Endothelial cell (in vitro differentiated cells): Measurements from ENCODE around the gene HSD3B1. TPM values are rescaled to one million over a fixed set of nuclear protein-coding genes. Genes with fewer than 3 reads are reported as not detected.

ENCODE experiments used
- DNase-seq: peaks from one replicate; pipeline ENCODE4 v3.0.0; 2021; ENCODE audit warnings: low spot score
- H3K27ac Mint-ChIP-seq: one replicate; pipeline ENCODE4 v1.8.0; 2021; ENCODE audit warnings: mixed read lengths, inconsistent platforms; ENCODE audit not compliant: unreplicated experiment
- H3K27me3 Mint-ChIP-seq: one replicate; pipeline ENCODE4 v1.8.0; 2021; ENCODE audit warnings: mild to moderate bottlenecking, moderate library complexity, mixed read lengths, inconsistent platforms; ENCODE audit not compliant: unreplicated experiment
- H3K36me3 Mint-ChIP-seq: one replicate; pipeline ENCODE4 v1.8.0; 2021; ENCODE audit warnings: mild to moderate bottlenecking, low read depth, mixed read lengths, inconsistent platforms; ENCODE audit not compliant: unreplicated experiment
- H3K4me1 Mint-ChIP-seq: one replicate; pipeline ENCODE4 v1.8.0; 2021; ENCODE audit warnings: mild to moderate bottlenecking, mixed read lengths, inconsistent platforms; ENCODE audit not compliant: unreplicated experiment
- H3K4me3 Mint-ChIP-seq: one replicate; pipeline ENCODE4 v1.8.0; 2021; ENCODE audit warnings: mild to moderate bottlenecking, mixed read lengths, inconsistent platforms; ENCODE audit not compliant: unreplicated experiment
- H3K9me3 Mint-ChIP-seq: one replicate; pipeline ENCODE4 v1.8.0; 2021; ENCODE audit warnings: mixed read lengths, inconsistent platforms; ENCODE audit not compliant: unreplicated experiment
- CTCF ChIP-seq: fragments of 200-600 bp; sonication (generic); IDR thresholded peaks from one replicate; pipeline ENCODE4 v1.5.0; 2021; ENCODE audit warnings: antibody characterized with exemption; ENCODE audit not compliant: unreplicated experiment
- total RNA-seq: library from RNA; stranded (reverse); fragmentation: NEBNext Ultra II Directional; extraction: Animal tissue kit (Norgen Biotek cat#: 25700); gene quantifications from one replicate; pipeline ENCODE4 v1.2.1, GENCODE V29; 2021; ENCODE audit not compliant: unreplicated experiment

HSD3B1 gene
- total RNA-seq, 1 donor from 2014 or later: not detected

DNA sequence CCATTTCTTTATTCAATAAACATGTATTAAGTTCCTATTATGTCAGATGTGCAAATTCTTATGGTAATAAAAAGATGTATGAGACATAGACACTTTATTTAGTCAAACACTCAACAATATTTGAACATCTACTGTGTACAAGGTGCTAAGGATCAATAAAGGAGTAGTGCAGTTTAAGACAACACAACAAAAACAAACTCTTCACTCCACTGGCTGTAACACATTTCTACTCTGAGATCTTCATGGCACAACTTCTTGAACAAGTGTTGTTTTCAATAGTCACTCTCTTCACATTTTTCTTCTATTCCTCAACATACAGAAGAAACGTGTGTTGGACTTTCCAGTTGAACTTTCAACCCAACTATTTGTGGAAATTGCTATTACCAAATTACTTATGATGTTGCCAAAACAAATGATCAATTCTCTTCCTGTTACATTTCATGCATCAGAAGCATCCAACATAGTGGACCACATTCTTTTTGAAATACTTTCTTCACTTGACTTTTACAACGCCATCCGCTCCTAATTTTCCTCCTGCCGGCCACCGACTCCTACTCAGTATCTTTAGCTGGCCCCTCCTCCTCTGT is 25.4 kb downstream of the HSD3B1 start:
- no peak overlapping the region for H3K27ac Mint-ChIP-seq
- H3K36me3 Mint-ChIP-seq: no peaks in the 10 kb centered on the region
- no peaks in the 10 kb centered on the region for H3K9me3 Mint-ChIP-seq
- no peak overlapping the region for H3K4me3 Mint-ChIP-seq
- H3K4me1 Mint-ChIP-seq: no peaks in the 10 kb centered on the region
- TF ChIP-seq CTCF: no peak
- no peaks in the 10 kb centered on the region for H3K27me3 Mint-ChIP-seq
- no peak for DNase-seq

DNA sequence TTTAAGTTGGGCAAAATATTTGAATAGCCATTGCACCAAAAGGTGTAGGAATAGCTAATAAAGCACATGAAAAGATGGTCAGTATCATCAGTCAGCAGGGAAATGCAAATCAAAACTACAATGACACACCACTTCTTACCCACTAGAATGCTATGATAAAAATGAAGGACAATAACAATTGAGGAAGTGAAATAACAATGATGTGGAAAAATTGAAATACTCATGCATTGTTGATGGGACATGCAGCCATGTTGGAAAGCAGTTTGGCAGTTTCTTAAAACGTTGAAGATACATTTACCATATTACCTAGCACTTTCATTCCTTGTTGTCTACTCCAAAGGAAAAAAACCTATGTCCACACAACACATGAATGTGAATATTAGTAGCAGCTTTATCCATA is 28.4 kb downstream of the HSD3B1 start:
- Mint-ChIP-seq H3K27me3 (no peaks in the 10 kb centered on the region), H3K4me3 (no peak overlapping the region), H3K4me1 (no peaks in the 10 kb centered on the region), H3K27ac (no peak overlapping the region), H3K36me3 (no peaks in the 10 kb centered on the region), H3K9me3 (no peaks in the 10 kb centered on the region)
- DNase-seq: no peak
- TF ChIP-seq CTCF: no peak

GRCh38 chr1:119537966-119538365 is 31.0 kb downstream of the HSD3B1 start:
- Mint-ChIP-seq H3K4me1 (peaks cover 5% of the 10 kb centered on the region), H3K27me3 (no peaks in the 10 kb centered on the region), H3K36me3 (no peaks in the 10 kb centered on the region), H3K4me3 (no peak overlapping the region), H3K9me3 (no peaks in the 10 kb centered on the region), H3K27ac (no peak overlapping the region)
- no peak for TF ChIP-seq CTCF
- no peak for DNase-seq

DNA sequence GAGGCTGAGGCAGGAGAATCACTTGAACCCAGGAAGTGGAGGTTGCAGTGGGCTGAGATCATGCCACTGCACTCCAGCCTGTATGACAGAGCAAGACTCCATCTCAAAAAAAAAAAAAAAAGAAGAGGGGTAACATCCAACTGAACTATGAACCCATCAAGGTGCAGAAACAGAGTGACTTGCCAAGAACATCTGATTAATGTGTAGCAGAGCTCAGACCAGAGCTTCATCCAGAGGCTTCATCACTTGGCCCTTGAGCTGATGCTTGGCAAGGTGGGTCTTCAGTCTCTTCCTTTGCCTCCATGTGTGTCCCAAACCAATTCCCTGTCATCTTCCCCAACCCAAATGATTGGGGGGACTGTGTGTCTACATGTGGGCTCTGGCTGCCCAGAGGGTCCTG is 32.6 kb downstream of the HSD3B1 start:
- H3K36me3 Mint-ChIP-seq: no peaks in the 10 kb centered on the region
- DNase-seq: no peak
- no peak overlapping the region for H3K27ac Mint-ChIP-seq
- H3K4me3 Mint-ChIP-seq: no peak overlapping the region
- H3K4me1 Mint-ChIP-seq: peaks cover 10% of the 10 kb centered on the region
- no peaks in the 10 kb centered on the region for H3K27me3 Mint-ChIP-seq
- TF ChIP-seq CTCF: no peak
- H3K9me3 Mint-ChIP-seq: no peaks in the 10 kb centered on the region

GRCh38 chr1:119541389-119541788 is 34.4 kb downstream of the HSD3B1 start:
- no peak for DNase-seq
- H3K4me1 Mint-ChIP-seq: peaks cover 10% of the 10 kb centered on the region
- H3K36me3 Mint-ChIP-seq: no peaks in the 10 kb centered on the region
- H3K9me3 Mint-ChIP-seq: no peaks in the 10 kb centered on the region
- H3K27me3 Mint-ChIP-seq: no peaks in the 10 kb centered on the region
- no peak for TF ChIP-seq CTCF
- no peak overlapping the region for H3K4me3 Mint-ChIP-seq
- H3K27ac Mint-ChIP-seq: no peak overlapping the region
